ENCODE results near the gene UVRAG.

Gene UVRAG

DNA sequence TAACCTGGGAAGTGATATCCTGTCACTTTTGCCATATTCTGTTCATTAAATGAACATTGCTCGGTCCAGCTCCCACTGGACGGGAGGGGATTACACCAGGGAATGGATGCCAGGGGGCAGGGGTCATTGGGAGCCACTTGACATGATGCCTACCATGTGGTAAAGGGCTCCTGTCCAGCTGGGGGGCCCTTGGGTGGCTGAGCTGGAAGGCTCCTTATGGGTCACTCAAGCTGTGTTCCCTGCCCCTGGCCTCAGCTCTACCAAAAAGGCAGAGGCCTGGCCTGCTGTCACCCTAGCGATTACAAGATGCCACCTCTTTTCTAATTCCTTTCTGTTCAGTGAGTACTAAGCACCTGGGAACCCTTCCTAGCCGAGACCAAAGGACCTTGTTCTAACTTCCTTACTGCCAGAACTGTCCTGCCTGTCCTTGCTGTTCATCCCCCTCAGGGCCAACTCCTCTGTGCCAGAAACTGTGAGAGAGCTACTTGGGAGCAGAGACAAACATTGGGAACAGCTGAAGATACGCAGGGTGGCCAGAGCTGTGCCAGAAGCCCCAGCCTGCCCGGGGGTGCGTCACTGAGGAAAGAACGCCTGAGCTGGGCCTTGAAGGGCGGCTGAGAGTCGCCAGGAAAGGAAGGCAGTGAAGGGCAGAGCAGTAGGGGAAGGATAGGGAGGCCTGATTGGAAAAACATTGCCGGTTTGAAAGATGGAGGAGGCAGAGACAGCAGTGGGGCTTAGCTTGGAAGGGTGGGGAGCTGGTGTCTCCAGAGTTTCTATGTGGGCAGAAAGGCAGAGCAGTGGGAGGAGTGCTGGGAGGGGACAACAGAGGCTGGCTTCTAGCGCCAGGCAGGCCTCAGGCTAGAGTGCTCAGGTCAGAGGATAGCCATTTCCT is 12.7 kb upstream of the UVRAG start:
- H3K4me3 ChIP-seq (replicated peaks; ENCODE audit: insufficient read depth, low read length), result no peak overlapping the region

GRCh38 chr11:75802913-75803820 is 11.8 kb upstream of the UVRAG start:
- DNase-seq (ENCODE audit: low read depth in 1 of 2, low spot score in 1 of 2), result peak in 1 of 2 experiments; percentile 70
- no peaks in the 10 kb centered on the region for H3K27me3 ChIP-seq (ENCODE audit: insufficient read depth, poor library complexity, severe bottlenecking)
- H3K27ac ChIP-seq (replicated peaks), result no peak overlapping the region
- H3K4me3 ChIP-seq (replicated peaks; ENCODE audit: insufficient read depth, low read length), result no peak overlapping the region
- TF ChIP-seq, protein P1, sequence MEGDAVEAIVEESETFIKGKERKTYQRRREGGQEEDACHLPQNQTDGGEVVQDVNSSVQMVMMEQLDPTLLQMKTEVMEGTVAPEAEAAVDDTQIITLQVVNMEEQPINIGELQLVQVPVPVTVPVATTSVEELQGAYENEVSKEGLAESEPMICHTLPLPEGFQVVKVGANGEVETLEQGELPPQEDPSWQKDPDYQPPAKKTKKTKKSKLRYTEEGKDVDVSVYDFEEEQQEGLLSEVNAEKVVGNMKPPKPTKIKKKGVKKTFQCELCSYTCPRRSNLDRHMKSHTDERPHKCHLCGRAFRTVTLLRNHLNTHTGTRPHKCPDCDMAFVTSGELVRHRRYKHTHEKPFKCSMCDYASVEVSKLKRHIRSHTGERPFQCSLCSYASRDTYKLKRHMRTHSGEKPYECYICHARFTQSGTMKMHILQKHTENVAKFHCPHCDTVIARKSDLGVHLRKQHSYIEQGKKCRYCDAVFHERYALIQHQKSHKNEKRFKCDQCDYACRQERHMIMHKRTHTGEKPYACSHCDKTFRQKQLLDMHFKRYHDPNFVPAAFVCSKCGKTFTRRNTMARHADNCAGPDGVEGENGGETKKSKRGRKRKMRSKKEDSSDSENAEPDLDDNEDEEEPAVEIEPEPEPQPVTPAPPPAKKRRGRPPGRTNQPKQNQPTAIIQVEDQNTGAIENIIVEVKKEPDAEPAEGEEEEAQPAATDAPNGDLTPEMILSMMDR (IDR thresholded peaks at IDR 0.05; ENCODE audit: insufficient read depth, low read length), result peak; percentile 96
- TF ChIP-seq GABPA (IDR thresholded peaks at IDR 0.05; ENCODE audit: low read depth), result no peak

More for the DNA sequence above, 12.7 kb upstream of the UVRAG start:
- no peaks in the 10 kb centered on the region for H3K27me3 ChIP-seq (ENCODE audit: insufficient read depth, poor library complexity, severe bottlenecking)
- no peak for DNase-seq (ENCODE audit: low read depth in 1 of 2, low spot score in 1 of 2)
- no peak overlapping the region for H3K27ac ChIP-seq (replicated peaks)
- TF ChIP-seq GABPA (IDR thresholded peaks at IDR 0.05; ENCODE audit: low read depth) (no peak), POLR2AphosphoS5 (IDR thresholded peaks at IDR 0.05; ENCODE audit: low read depth) (no peak), REST (IDR thresholded peaks at IDR 0.05; ENCODE audit: insufficient replicate concordance, low read depth) (no peak), SPI1 (IDR thresholded peaks at IDR 0.05; ENCODE audit: borderline replicate concordance, low read depth) (no peak)
- TF ChIP-seq, protein P1 (IDR thresholded peaks at IDR 0.05; ENCODE audit: insufficient read depth, low read length), result no peak

DNA sequence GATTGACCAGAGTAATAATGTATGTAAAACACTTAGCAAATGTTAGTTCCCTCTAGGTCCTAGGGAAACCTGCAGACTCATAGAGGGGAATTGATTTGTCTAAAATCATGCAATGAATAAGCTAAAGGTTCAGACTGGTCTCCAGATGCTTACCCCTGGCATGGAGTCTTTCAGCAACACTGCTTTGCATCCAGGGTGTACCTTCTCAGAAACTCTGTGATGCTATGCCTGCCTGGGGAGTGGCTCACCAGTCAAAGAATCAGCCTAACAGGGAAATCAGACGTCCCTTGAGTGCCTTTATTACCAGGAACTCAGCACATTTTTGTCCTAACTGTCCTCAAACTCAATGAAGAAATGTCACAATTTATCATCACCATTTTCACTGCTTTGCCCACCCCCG is 5.9 kb upstream of the UVRAG start:
- TF ChIP-seq SPI1 (IDR thresholded peaks at IDR 0.05; ENCODE audit: borderline replicate concordance, low read depth), result no peak
- TF ChIP-seq, protein P1 (IDR thresholded peaks at IDR 0.05; ENCODE audit: insufficient read depth, low read length), result no peak
- no peak for TF ChIP-seq GABPA (IDR thresholded peaks at IDR 0.05; ENCODE audit: low read depth)
- TF ChIP-seq POLR2AphosphoS5 (IDR thresholded peaks at IDR 0.05; ENCODE audit: low read depth), result no peak
- TF ChIP-seq REST (IDR thresholded peaks at IDR 0.05; ENCODE audit: insufficient replicate concordance, low read depth), result no peak
- H3K27me3 ChIP-seq (ENCODE audit: insufficient read depth, poor library complexity, severe bottlenecking), result no peaks in the 10 kb centered on the region
- no peak overlapping the region; the same call in 1 of the 2 replicates for H3K27ac ChIP-seq (replicated peaks)
- DNase-seq (ENCODE audit: low read depth in 1 of 2, low spot score in 1 of 2), result no peak
- H3K4me3 ChIP-seq (replicated peaks; ENCODE audit: insufficient read depth, low read length), result no peak overlapping the region

Measured in HL-60 (cell line).